ENCODE results near the gene PLXDC2. TPM values are rescaled to one million over a fixed set of nuclear protein-coding genes. Genes with fewer than 3 reads are reported as not detected.

The PLXDC2 gene
- total and polyA plus RNA-seq, 10 of the 15 experiments (the other 5 are each of a cell fraction or from before 2014, with no cell fraction given), result 0.05 to 1.8 (median 0.14) TPM; not detected in 2

DNA sequence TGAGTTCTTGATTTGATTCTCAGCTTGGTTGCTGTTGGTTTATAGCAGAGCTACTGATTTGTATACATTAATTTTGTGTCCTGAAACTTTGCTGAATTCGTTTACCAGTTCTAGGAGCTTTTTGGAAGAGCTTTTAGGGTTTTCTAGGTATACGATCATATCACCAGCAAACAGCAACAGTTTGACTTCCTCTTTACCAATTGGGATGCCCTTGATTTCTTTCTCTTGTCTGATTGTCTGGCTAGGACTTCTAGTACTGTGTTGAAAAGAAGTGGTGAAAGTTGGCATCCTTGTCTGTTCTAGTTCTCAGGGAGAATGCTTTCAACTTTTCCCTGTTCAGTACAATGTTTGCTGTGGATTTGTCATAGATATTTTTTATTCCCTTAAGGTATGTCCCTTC lies 86.2 kb downstream of the PLXDC2 start:
- ChIA-PET POLR2A (no interaction called here), SMC1A (ENCODE audit: uncharacterized antibody, unreplicated experiment) (interaction anchor here (1.8 kb wide), 1 partner anchor 46 kb away, joined by 6 read pairs; no protein-coding TSS in a partner anchor), RAD21 (ENCODE audit: unreplicated experiment) (no interaction called here), CTCF (no interaction called here)
- Histone ChIP-seq H3K9ac (ENCODE audit: control insufficient read depth, insufficient read depth, low read length) (no peak overlapping the region), H3K27ac (ENCODE audit: control insufficient read depth, insufficient read depth) (no peak overlapping the region), H3K4me3 (no peak overlapping the region), H4K20me1 (ENCODE audit: control insufficient read depth, insufficient read depth) (no peaks in the 10 kb centered on the region), H3K79me2 (ENCODE audit: control insufficient read depth, insufficient read depth, low read length) (no peaks in the 10 kb centered on the region), H3K36me3 (ENCODE audit: control insufficient read depth in 2 of 2, insufficient read depth in 2 of 2, low read length in 1 of 2) (no peaks in the 10 kb centered on the region), H3K27me3 (replicated peaks in 1 of 2; ENCODE audit: control insufficient read depth in 2 of 2, insufficient read depth in 2 of 2, low read length in 1 of 2) (no peaks in the 10 kb centered on the region), H3K4me1 (ENCODE audit: control insufficient read depth, insufficient read depth, low read length) (no peaks in the 10 kb centered on the region), H2AFZ (ENCODE audit: control insufficient read depth, low read depth, low read length) (no peak overlapping the region), H3K4me2 (ENCODE audit: control insufficient read depth, insufficient read depth) (no peak overlapping the region), H3K9me3 (replicated peaks; ENCODE audit: control insufficient read depth, insufficient read depth, low read length) (no peaks in the 10 kb centered on the region)
- DNase-seq (ENCODE audit: low read depth, low spot score) (no peak), ATAC-seq (no peak), FAIRE-seq (no peak)
- 17% methylated on average over 2 of the region's 2 CpGs for WGBS (ENCODE audit: insufficient coverage, insufficient replicate concordance, low lambda C conversion rate, missing lambda C conversion rate)
- intact Hi-C loops (cut with micrococcal nuclease; ENCODE audit: unreplicated experiment) (loop anchor here (5.0 kb wide), 2 partner anchors 85 to 100 kb away; partner anchors contain the start of gene PLXDC2), in situ Hi-C loops (cut with MboI) (no loop called here)
- BruUV-seq (replicated peaks), result no TSS peak
- TF ChIP-seq NR2C2 (IDR thresholded peaks at IDR 0.05; ENCODE audit: borderline replicate concordance, control insufficient read depth, insufficient read length, low read depth) (no peak), WRNIP1 (IDR thresholded peaks at IDR 0.05; ENCODE audit: borderline replicate concordance, low read depth, low read length) (no peak), BMI1 (IDR thresholded peaks at IDR 0.05; ENCODE audit: borderline replicate concordance) (no peak)

DNA sequence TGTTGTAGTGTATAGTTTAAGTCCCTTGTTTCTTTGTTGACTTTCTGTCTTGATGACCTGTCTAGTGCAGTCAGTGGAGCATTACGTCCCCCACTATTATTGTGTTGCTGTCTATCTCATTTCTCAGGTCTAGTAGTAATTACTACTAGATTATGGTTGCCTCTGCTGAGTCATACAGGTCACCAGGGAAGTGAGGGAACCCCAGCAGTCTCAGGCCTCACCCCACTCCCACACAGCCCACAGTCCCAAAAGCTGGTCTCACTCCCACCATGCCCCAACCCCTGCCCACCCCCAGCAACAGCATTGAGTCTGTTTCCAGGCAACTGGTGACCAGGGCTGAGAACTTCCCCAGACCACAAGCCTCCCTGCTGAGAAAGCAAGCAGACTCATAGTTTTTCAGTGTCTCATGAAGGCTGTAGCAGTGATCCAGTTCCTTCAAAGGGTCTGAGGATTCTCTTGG lies 88.0 kb downstream of the PLXDC2 start:
- H3K27ac ChIP-seq (ENCODE audit: control insufficient read depth, insufficient read depth), result no peak overlapping the region
- FAIRE-seq, result no peak
- H4K20me1 ChIP-seq (ENCODE audit: control insufficient read depth, insufficient read depth), result no peaks in the 10 kb centered on the region
- H3K4me2 ChIP-seq (ENCODE audit: control insufficient read depth, insufficient read depth), result no peak overlapping the region
- no peaks in the 10 kb centered on the region for H3K36me3 ChIP-seq (ENCODE audit: control insufficient read depth in 2 of 2, insufficient read depth in 2 of 2, low read length in 1 of 2)
- peak; percentile 27 for DNase-seq (ENCODE audit: low read depth, low spot score)
- CTCF ChIA-PET, result no interaction called here
- no peaks in the 10 kb centered on the region for H3K9me3 ChIP-seq (replicated peaks; ENCODE audit: control insufficient read depth, insufficient read depth, low read length)
- H3K4me3 ChIP-seq, result no peak overlapping the region
- H3K4me1 ChIP-seq (ENCODE audit: control insufficient read depth, insufficient read depth, low read length), result no peaks in the 10 kb centered on the region
- no TSS peak for BruUV-seq (replicated peaks)
- H3K27me3 ChIP-seq (replicated peaks in 1 of 2; ENCODE audit: control insufficient read depth in 2 of 2, insufficient read depth in 2 of 2, low read length in 1 of 2), result no peaks in the 10 kb centered on the region
- H3K9ac ChIP-seq (ENCODE audit: control insufficient read depth, insufficient read depth, low read length), result no peak overlapping the region
- in situ Hi-C loops (cut with MboI) (no loop called here), intact Hi-C loops (cut with micrococcal nuclease; ENCODE audit: unreplicated experiment) (loop anchor here (2.0 to 5.0 kb wide), 3 partner anchors 43 to 98 kb away; partner anchors contain the start of gene PLXDC2)
- SMC1A ChIA-PET (ENCODE audit: uncharacterized antibody, unreplicated experiment), result interaction anchor here (0.6 to 1.9 kb wide), 4 partner anchors 9 to 376 kb away, joined by 3 to 4 read pairs (median 3); no protein-coding TSS in a partner anchor
- no peak overlapping the region for H2AFZ ChIP-seq (ENCODE audit: control insufficient read depth, low read depth, low read length)
- 7% methylated on average over 1 of the region's 1 CpG for WGBS (ENCODE audit: insufficient coverage, insufficient replicate concordance, low lambda C conversion rate, missing lambda C conversion rate)
- RAD21 ChIA-PET (ENCODE audit: unreplicated experiment), result no interaction called here
- POLR2A ChIA-PET, result no interaction called here
- H3K79me2 ChIP-seq (ENCODE audit: control insufficient read depth, insufficient read depth, low read length), result no peaks in the 10 kb centered on the region
- peak; percentile 98 for ATAC-seq
- TF ChIP-seq BHLHE40 (IDR thresholded peaks at IDR 0.05; ENCODE audit: borderline replicate concordance in 1 of 2, low read depth in 2 of 2, low read length in 1 of 2), result peak in 1 of 2 experiments; percentile 54; a peak in 1 of 4 replicates
- TF ChIP-seq SMAD5 (IDR thresholded peaks at IDR 0.05; ENCODE audit: low read depth), result no peak
- TF ChIP-seq, protein P1, sequence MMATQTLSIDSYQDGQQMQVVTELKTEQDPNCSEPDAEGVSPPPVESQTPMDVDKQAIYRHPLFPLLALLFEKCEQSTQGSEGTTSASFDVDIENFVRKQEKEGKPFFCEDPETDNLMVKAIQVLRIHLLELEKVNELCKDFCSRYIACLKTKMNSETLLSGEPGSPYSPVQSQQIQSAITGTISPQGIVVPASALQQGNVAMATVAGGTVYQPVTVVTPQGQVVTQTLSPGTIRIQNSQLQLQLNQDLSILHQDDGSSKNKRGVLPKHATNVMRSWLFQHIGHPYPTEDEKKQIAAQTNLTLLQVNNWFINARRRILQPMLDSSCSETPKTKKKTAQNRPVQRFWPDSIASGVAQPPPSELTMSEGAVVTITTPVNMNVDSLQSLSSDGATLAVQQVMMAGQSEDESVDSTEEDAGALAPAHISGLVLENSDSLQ (IDR thresholded peaks at IDR 0.05), result peak; percentile 69
- peak; percentile 94 for TF ChIP-seq ATF7 (IDR thresholded peaks at IDR 0.05; ENCODE audit: low read depth)
- TF ChIP-seq BMI1 (IDR thresholded peaks at IDR 0.05; ENCODE audit: borderline replicate concordance), result peak; percentile 37; the same call in 1 of the 2 replicates
- TF ChIP-seq MYC (IDR thresholded peaks at IDR 0.05; ENCODE audit: insufficient read depth, insufficient read length, insufficient replicate concordance, low read length, severe bottlenecking), result no peak
- peak; percentile 57; the same call in 1 of the 2 replicates for TF ChIP-seq BCL11A (IDR thresholded peaks at IDR 0.05; ENCODE audit: low read depth, low read length)
- TF ChIP-seq DPF2 (IDR thresholded peaks at IDR 0.05), result peak; percentile 65
- TF ChIP-seq, protein P2, sequence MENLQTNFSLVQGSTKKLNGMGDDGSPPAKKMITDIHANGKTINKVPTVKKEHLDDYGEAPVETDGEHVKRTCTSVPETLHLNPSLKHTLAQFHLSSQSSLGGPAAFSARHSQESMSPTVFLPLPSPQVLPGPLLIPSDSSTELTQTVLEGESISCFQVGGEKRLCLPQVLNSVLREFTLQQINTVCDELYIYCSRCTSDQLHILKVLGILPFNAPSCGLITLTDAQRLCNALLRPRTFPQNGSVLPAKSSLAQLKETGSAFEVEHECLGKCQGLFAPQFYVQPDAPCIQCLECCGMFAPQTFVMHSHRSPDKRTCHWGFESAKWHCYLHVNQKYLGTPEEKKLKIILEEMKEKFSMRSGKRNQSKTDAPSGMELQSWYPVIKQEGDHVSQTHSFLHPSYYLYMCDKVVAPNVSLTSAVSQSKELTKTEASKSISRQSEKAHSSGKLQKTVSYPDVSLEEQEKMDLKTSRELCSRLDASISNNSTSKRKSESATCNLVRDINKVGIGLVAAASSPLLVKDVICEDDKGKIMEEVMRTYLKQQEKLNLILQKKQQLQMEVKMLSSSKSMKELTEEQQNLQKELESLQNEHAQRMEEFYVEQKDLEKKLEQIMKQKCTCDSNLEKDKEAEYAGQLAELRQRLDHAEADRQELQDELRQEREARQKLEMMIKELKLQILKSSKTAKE (IDR thresholded peaks at IDR 0.05; ENCODE audit: low read depth, poor library complexity, severe bottlenecking), result peak; percentile 85
- peak; percentile 75; the same call in 1 of the 2 replicates for TF ChIP-seq NBN (IDR thresholded peaks at IDR 0.05)
- TF ChIP-seq NFXL1 (IDR thresholded peaks at IDR 0.05; ENCODE audit: borderline replicate concordance), result no peak
- TF ChIP-seq EP300 (IDR thresholded peaks at IDR 0.05; ENCODE audit: borderline replicate concordance in 1 of 2, control insufficient read depth in 1 of 2, low read depth in 2 of 2, low read length in 2 of 2), result peak; percentile 9 to 59; a peak in 2 of 4 replicates
